HG03060 (cell line): ENCODE data around the gene TFAP2A.

Experiments used
- ATAC-seq: cut with Tn5 transposase; IDR thresholded peaks from one replicate; pipeline ENCODE4 v1.9.1; 2021; ENCODE audit warnings: low read depth, moderate number of reproducible peaks; ENCODE audit not compliant: unreplicated experiment

The TFAP2A gene

DNA sequence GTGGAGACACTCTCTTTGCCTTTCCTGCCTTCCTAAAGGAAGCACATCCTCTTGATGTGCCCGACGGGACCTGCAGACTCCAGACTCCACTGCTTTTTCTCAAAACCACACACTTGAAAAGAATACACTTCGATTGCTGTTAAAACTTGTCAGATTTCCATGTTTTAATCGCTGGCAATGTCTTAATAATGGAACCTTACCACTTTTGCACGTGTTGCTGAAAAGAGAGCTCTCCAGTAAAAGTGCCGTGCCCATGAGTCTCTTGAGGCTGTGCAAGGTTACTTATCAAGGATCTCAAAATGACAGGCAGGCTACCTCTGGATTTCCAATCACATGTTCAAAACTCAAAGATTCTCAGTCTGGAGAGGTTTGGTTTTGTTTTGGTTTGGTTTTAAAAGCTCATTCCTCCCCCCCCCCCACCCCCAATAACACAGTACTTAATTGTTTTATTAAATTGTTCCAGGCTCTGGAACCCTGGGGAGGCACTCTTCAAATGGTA lies 12.0 kb upstream of the TFAP2A start:
- no peak for ATAC-seq

DNA sequence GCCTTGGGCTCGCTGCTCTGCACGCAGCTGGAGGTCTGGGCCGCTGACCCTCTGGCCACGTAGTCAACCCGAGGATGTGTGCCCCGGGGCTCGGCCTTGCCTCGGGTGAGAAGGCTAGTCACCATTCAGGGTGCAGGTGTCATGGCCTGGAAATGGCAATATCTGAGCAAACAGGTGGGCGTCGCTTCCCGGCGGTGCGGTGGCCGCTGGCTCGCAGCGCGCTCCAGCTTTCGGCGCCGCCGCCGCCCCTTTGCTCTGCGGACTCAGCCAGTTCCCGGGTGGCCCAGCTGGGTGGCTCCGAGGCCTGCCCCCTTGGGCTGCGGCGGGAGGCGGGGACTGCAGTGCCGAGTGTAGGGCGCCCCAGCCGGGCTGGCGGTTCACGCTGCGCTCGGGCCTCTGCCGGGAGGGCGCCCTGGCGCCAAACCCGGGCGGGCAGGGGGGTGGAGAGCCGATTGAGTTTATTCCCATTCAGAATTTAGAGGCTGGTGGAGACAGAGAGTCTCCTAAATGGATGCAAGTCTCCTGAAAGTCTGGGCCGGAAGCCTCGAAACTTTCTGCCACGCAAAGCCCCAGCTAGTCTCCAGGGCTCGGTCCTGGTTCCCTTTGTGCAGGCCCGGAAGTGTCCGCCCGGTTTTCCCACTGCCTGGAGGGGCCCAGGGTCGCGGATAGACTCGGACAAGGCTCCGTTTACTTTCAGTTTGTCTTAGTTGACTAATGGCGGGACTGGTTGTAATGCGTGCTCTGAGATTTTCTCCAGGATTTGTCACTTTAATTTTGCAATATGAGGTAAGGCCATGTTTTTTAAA lies 11.3 kb upstream of the TFAP2A start:
- peak; percentile 29 for ATAC-seq

DNA sequence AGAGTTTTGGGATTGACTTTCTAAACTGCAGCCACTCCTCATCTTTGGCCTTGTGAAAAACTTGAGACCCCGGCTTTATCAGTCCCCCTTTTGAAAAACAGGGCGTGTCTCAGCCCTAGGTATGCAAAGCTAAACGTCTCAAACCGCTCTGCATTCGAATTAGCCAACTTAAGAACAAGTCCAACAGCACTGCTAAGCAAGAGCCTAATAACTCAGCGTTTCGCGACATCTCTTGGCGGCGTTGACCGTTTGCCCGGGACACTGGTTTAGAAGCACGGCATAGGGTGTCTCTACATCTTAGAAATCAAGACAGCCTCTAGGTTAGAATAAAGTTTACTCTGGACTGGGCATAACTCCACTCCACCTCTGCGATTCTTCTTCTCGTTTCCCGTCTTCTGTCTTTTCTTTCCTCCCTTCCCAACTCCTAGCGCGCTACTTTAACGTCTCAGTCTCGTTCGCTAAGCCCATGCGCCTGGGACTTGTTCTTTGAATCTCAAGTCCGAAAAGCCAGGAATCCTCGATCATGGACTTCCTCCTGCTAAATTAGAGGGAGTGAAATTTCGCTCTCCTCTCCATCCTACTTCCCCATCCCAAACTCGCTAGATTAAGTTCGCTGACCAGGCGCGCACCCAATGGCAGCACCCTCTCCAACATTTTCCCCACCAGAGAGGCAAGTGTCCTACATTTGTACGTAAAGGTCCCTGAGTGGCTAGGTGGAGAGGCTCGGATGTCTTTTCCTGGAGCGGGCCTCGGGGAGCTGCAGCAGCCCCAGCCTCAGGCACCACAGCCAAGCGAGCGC lies 10.5 kb upstream of the TFAP2A start:
- ATAC-seq: no peak

DNA sequence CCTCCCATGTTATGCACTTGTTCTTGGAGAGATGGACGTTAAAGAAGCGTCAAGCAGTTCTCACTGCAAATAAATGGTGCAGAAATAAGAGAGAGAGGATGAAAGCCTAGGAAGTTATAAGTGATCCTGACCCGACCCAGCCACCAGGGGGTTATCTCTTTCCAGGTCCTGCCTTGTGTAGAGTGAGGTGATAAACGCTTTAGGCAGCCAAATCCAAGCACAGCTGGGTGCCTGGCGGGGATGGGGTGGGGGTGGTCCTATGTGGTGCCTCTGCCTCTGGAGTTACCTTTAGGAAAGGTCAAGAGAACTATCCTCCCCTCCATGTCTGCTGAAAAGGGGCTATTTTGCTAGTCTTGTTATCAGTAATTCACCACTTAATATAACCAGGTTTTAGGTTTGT lies 9.2 kb upstream of the TFAP2A start:
- no peak for ATAC-seq

DNA sequence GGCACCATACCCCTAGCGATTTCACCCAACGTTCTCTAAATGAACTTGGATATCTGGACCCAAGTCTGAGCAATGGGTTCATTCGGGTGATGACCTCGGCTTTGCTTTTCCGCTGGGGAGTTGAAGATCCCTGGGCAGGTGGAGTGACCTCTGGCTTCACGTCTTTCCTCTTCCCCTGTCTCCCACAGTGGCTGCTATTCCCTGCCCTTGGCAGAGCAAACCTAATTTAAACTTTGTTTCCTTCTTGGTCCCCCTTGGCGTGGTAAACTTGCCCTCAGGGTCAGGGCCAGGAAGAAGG lies 7.8 kb upstream of the TFAP2A start:
- ATAC-seq: no peak

DNA sequence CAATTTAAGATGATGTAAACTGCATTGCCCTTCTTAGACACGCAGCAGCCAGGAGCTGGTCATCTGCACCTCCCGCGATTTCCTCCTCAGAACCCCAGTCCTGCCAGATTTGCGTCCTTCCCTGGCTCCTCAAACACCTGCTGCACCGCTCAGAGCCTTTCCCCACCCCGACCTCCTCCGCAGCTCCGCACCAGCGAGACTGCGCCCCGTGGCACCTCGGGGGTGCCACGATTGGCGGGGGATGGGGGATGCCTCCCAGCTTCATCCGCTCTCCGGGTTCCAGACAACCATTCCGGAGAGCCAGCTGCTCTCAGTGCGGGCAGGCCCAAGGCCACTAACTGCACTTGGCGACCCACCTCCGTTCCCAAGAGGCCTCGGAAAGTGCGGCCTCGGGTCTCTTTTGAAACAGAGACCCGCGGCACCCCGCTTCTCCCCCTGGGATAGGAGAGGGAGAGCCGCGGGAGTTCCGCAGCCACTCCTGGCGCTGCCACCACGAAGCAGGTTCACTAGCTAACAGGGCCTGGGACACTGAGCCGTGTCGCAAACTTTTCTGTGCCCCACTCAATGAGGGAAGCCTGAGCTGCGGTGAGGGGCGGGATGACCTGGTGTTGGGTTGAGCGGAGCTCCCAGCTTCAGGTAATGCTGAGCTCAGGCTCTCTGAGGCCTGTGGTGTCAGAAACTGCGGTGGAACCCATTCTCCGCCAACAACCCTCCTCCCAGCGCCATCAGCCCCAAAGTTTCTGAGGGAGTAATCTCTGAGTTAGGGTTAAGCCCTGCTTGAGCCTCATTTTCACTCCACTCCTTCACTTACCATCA lies 7.3 kb upstream of the TFAP2A start:
- no peak for ATAC-seq

DNA sequence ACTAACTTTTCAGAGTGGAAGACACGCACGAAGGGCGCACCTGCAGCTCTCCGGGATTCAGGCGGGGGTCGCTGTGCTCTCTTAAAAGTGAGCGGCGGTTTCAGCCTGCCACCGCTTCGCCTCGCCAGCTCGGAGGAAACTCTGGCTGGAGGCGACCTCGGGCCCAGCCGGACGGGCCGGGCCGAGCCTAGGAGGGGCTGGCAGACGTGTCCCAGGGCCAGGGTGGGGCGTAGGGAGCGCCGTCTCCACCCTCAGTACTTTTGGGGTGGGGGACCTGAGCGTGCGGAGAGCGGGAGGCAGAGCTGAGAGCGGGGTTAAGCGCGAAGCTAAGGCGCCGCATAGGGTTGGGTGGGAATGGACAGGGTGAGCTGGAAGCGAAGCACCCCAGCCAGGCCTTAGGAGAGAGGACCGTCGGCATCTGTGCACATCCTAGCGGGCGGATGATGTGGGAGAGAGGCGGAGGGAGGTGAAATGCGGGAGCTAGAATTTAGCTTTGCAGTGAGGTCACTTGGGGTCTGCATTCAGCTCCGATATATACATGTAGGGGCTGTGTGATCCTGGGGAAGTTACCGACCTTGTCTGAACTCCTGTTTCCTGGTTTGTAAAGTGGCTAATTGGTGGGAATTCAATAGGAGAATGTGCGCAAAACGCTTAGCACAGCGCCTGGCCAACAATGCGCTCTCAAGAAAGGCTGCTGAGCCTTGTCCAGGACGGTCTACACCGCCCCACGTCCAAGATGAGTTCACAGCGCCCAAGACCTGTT lies 6.5 kb upstream of the TFAP2A start:
- ATAC-seq: no peak

DNA sequence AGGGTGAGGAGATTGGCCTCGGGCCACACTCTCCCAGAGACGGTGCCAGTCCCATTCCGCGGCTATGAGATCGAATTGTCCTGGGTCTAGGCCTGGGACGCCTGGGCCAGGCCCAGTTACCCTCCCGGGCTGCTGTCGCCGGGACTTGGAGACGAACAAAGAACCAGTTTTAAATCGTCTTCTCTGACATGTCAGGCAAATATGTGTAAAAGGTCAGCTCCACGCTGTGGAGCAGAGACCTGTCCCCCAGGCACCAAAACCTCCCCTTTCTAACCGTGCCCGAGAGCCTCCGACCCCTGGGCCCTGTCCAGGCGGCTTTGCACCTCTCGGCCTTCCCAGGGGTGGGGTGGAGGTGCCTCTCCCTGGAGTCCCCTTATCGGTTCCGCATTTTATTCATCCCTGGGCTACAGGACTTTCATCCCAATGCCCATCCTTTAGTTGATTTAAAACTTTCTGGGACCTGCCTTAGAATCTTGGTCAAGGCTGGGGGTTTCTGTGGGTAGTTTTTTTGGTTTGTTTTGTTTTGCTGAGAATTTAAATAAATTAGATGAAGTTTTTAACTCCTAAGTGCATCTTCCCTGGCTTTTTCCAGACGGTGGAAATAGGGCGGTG lies 5.8 kb upstream of the TFAP2A start:
- ATAC-seq: no peak

DNA sequence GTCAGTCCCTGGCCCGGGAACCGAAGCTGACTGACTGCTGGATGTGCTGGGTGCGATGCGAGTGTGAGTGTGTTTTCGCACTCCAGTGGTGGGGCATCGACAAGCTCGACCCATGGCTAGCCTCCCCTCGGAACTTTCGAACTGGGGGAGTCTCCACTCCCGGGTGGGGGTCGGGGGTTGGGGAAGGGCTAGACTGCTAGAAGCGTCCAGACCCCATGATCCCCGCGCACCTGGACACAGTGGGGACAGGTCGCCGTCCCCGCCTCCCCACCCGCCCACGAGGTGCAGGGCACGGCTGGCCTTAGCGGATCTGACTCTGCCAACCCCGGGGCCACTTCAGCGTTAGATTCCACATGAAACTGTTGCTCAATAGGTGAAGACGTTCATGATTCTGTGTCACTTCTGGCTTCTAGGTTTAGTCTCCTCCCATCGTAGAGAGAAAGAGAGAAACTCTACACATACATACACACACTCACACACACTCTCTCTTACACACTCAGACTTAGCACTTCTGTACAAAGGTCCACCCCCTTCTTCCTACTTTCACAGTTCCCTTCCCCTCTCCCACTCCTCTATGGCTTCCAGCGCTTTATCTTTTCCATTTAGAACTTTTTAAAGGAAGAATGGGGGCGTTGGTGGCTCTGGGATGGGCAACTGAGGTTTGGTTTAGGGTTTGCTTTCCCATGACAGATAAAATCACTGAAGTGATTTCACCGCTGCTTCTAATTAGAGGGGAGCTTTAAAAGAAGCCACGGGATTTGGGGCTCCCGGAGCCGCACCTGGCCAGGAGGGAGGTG lies 5.1 kb upstream of the TFAP2A start:
- no peak for ATAC-seq

DNA sequence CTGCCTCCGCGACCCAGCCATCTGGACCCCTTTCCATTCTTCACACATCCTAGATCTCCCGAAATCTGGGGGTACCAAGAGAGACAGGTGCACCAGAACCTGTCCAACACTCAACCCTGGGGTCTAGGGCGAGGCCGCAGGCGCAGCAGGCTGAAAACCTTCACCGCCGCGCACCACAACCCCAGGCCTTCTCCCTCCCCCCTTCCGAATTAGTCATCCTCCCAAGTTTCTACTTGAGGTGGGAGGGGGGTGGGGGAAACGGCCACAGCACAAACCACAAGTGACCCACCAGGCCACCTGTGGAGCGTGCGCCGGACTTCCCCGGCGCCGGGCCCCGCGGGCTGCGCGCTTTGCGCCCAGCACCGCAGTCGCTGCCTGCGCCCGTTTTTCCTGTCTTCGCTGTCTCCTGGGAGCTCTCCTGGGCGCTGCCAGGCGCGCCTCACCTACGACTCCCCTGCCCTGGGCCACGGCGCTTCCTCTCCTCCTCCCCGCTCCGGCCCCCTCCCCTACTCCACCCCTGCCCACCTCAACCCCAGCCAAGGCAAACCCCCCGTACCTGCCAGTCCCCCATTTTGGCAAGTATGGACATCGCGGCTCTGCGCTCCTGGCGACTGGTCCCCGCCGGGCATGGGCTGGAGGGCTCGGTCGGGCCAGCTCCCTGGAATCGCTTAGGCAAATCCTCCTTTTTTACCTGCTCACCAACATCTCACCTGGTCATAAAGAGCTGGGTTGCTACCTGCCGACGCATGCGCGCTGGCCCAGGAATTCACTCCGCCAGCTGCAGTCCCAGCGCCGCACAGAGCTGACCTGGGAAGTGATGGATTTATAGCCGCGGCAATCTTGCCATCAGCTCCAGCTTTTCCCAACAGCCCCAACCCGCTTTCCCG lies 4.2 kb upstream of the TFAP2A start:
- ATAC-seq: no peak

DNA sequence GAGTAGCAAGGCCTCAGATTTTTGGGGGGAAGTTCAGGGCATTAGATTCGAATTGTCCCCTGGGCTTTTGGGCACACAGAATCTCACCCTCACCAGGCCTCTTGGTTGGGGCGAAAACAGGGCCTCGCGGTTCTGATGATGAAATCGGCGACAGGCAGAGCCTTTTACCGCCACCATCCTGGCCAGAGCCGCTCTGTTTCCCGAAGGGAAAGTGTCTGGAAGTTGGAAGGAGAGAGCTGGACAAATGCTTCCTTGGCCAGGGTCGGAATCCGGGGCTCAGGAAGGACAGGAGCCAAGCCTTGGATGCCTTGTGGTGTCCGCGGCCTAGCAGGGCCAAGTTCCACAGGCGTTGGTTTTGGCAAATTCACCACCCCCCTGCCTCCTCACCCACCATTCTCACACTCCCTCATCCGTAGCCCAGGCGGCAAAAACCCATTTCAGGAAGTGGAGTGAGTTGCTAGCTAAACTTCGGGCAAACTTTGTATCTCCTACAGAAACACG lies 3.5 kb upstream of the TFAP2A start:
- ATAC-seq: no peak

DNA sequence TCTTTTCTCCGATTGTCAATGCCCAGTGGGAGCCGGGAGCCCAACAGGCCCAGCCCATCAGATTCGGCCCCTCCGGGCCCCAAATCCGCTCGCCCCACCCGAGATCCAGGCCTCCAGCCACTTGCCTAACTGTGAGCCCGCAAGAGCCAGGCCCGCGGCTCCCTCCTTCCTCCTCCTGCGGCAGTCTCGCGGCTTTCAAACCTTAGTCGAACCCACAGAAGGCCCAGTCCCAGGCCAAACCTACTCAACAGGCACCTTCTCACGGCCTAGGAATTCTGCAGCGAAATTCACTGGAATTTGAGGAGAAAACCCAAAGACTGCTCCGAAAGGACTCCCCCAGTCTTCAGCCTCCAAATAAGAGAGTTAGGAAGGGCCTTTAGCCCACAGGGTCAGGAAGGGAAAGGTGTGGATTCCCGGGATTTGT lies 2.8 kb upstream of the TFAP2A start:
- no peak for ATAC-seq

DNA sequence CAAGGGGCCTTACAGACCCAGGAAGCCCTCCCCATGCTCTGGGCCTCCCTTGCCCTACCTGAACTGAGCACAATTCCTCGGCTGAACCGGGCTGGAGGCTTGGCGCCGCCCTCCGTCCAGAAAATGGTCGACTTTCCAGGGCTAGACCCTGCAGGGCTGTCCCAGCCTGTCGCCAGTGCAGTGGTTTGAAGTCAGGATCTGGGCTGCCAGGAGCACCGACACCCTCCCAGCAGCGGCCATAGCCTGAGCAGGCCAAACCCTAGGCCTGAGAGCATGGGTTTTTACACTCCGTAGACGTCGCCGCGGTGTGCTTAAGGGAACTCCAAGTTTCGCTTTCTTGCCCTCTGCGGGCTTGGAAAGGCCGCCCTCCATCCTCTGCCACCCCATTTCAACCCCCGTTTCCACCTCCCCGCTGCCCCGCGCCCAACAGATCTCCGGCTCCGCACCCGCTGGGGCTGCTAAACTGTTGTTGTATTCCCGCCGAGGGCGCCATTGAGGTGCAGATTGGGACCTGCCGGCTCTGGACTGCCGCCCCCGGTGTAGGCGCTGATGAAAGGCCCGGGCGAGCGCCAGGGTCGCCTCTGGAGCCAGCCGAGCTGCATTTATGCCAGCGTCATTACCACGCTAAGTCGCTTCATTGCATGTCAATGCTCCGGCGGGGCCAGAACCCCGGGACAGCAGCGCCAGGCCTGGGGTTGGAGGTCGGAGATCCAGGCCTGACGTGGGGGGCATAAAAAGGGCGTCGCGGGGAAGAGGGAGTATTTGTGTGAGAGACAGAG lies 2.2 kb upstream of the TFAP2A start:
- no peak for ATAC-seq

DNA sequence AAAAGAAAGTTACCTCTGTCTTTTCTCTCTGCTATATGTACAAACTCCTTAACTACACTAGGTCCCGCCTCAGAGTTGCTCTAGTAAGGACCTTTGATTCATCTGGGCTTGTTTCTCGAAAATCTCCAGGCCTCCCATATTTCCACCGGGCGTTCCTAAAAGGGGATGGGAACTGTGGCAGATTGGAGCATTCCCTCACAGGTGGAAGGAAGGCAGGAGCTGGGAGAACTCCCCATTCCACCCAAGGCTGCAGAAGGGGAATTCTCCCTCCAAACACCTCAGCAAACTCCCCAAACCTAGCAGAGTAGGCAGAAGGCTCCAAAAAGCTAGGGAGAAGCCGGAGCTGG lies 1.6 kb upstream of the TFAP2A start:
- no peak for ATAC-seq

DNA sequence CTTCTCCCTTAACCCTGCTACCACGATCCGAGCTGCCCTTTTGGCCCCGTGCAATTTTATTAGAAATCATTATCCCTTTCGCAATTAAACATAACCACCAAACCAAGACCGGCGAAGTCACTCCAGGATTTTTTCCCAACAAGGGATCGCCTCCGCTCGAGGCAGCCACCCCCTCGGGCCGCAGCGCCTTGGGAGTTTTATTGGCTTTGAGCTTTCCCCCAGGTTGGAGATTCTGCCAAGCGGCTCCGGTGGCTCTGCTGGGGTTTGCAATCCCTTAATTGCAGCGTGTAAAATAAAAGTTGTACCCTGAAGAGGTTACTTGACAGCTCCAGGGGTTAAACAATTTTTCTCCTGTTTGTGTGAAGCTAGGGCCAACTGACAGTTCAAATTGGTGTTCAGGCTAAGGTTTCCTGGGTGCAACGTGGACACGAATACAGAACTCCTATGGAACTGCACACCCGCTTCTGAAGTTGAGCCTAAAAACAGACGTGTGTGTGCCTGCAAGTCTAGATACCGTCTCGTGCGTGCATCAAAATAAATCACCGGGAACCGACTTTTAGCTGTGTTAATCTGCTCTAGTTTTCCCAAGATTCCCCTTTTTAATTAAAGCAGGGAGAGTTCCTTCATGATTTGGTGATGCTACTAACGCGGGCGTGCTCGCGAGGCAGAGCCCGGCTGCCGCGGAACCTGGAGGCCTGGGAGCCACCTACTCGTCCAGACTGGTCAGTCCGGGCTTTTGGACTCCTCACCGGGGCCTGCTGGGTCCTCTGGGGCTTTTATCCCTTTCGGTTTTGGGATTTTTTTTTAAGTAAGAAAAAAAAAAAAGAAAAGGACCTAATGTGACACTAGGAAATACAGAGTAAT lies 975 bp upstream of the TFAP2A start:
- ATAC-seq: no peak
